Anterior cingulate cortex (tissue), 58 donors: ENCODE data around the gene OTUD4.
A peak's percentile ranks its signal among the peaks of the same experiment; 100 is the strongest.
"Not testable (repeated sequence)": the region's sequence is repeated elsewhere in the genome, so short reads cannot be mapped to it uniquely, and the experiment has no call there.

Source experiments
- DNase-seq, 58 donors: peaks; one replicate each; lab custom pipeline; 2025; lab: John Stamatoyannopoulos, UW

Gene OTUD4, protein sequence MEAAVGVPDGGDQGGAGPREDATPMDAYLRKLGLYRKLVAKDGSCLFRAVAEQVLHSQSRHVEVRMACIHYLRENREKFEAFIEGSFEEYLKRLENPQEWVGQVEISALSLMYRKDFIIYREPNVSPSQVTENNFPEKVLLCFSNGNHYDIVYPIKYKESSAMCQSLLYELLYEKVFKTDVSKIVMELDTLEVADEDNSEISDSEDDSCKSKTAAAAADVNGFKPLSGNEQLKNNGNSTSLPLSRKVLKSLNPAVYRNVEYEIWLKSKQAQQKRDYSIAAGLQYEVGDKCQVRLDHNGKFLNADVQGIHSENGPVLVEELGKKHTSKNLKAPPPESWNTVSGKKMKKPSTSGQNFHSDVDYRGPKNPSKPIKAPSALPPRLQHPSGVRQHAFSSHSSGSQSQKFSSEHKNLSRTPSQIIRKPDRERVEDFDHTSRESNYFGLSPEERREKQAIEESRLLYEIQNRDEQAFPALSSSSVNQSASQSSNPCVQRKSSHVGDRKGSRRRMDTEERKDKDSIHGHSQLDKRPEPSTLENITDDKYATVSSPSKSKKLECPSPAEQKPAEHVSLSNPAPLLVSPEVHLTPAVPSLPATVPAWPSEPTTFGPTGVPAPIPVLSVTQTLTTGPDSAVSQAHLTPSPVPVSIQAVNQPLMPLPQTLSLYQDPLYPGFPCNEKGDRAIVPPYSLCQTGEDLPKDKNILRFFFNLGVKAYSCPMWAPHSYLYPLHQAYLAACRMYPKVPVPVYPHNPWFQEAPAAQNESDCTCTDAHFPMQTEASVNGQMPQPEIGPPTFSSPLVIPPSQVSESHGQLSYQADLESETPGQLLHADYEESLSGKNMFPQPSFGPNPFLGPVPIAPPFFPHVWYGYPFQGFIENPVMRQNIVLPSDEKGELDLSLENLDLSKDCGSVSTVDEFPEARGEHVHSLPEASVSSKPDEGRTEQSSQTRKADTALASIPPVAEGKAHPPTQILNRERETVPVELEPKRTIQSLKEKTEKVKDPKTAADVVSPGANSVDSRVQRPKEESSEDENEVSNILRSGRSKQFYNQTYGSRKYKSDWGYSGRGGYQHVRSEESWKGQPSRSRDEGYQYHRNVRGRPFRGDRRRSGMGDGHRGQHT

GRCh38 chr4:145180298-145181090 lies at the start of gene OTUD4:
Gene OTUD4, minus strand, starts transcription at chr4:145180589. Its CDS starts 616 bp downstream, at chr4:145179973.
- peak; percentile 63 to 98 (median 92) for DNase-seq

DNA sequence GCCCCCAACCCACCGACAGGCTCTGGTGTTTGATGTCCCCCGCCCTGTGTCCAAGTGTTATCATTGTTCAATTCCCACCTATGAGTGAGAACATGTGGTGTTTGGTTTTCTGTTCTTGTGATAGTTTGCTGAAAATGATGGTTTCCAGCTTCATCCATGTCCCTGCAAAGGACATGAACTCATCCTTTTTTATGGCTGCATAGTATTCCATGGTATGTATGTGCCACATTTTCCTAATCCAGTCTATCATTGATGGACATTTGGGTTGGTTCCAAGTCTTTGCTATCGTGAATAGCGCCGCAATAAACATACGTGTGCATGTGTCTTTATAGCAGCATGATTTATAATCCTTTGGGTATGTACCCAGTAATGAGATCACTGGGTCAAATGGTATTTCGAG lies 42.8 kb upstream of the OTUD4 start:
- DNase-seq, result not testable (repeated sequence)

DNA sequence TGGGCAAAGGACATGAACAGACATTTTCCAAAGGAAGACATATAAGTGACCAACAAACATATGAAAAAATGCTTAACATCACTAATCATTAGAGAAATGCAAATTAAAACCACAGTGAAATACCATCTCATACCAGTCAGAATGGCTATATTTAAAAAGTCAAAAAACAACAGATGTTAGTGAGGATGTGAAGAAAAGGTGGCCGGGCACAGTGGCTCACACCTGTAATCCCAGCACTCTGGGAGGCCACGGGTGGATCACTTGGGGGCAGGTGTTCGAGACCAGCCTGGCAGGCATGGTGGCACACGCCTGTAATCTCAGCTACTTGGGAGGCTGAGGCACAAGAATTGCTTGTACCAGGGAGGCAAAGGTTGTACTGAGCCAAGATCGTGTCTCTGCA lies 41.1 kb upstream of the OTUD4 start:
- not testable (repeated sequence) for DNase-seq

GRCh38 chr4:145219090-145219489 lies 38.7 kb upstream of the OTUD4 start:
- DNase-seq, result no peak

- DNase-seq, result no peak
Measured at GRCh38 chr4:145218251-145218650, 37.9 kb upstream of the OTUD4 start.

- DNase-seq, result no peak
Measured at GRCh38 chr4:145217349-145217748, 37.0 kb upstream of the OTUD4 start.

DNA sequence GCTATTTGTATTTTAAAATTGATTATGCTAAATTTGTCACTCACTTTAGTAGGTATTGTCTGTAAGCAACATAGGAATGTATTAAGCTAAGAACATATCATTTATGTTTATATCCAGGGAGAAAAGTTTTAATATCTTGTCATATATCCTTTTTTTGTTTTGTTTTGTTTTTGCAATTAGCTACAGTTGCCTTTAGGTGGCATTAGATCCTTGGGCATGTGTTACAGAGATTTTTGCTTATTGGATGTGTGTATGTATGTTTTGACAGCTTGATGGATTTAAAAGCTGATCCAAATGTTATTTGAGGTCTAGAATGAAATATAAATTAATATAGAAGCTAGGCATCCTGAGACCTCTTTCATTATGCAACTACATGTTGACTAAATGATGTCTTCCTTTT lies 36.1 kb upstream of the OTUD4 start:
- peak in 1 of 58 donors; percentile 0 for DNase-seq

GRCh38 chr4:145213245-145213644 lies 32.9 kb upstream of the OTUD4 start:
- no peak for DNase-seq

- DNase-seq, result no peak
Measured at GRCh38 chr4:145207934-145208333, 27.5 kb upstream of the OTUD4 start.

DNA sequence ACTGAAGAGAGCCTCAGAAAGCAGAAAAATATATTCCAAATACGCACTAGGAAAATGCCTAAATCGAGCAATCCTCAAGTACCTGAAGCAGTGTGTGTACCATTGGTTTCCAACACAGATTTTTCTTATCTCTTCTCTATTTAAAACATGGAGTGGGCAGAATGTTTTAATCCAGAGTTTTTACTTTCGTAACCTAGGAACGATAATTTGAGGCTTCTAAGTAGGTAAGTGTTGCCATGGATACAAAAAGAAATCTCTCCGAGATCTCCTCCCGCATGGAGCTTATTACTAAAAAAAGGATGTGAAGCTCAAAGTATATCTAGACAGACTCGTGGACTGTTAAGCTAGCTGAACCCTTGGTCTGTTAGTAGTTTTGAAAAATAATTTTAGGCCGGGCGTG lies 23.0 kb upstream of the OTUD4 start:
- DNase-seq, result peak in 3 of 58 donors; percentile 7 to 28 (median 10)

DNA sequence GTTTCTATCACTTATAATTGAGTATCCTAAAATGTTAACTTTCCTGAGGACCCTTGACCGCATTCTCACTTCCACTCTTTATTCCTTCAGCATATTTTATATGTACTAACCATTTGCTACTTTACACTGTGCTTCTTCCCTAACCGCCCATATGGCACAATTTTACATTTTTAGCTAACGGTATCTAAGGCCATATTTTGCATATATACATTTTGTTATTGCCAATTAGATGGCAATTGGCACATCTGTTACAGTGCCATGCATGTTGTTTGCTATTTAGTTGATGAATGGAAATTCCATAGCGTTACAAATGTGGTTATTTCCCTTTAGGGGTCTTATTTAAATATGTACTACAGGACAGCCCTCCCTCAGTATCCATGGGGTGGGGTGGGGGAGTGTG lies 20.0 kb upstream of the OTUD4 start:
- no peak for DNase-seq

DNA sequence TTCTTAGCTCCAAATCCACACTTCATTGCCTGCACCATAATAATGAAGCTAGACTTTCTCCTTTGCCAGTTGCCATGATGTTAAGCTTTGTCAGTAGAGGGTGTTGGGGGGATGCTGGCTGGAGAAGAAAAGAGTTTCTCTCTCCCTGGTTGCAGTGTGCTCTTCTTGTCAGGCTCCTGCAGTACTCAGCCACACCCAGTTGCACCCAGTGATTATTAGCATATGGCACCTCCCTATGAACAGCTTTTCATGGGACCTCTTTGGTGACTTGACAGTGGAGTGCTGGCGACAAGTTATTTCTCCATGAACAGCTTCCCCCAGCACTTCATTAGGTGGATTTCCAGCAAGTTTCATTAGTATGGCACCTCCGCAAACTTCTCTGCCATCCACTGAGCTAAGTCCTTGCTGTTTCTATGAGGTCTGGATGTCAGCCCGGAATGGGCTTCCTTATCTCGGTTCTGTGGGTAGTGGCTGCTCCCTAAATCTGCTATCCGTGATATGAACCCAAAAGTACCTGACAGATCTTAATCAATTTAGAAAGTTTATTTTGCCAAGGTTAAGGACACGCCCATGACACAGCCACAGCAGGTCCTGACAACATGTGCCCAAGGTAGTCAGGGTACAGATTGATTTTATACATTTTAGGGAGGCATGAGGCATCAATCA lies 18.8 kb upstream of the OTUD4 start:
- no peak for DNase-seq

- DNase-seq, result no peak
Measured at GRCh38 chr4:145196747-145197146, 16.4 kb upstream of the OTUD4 start.

DNA sequence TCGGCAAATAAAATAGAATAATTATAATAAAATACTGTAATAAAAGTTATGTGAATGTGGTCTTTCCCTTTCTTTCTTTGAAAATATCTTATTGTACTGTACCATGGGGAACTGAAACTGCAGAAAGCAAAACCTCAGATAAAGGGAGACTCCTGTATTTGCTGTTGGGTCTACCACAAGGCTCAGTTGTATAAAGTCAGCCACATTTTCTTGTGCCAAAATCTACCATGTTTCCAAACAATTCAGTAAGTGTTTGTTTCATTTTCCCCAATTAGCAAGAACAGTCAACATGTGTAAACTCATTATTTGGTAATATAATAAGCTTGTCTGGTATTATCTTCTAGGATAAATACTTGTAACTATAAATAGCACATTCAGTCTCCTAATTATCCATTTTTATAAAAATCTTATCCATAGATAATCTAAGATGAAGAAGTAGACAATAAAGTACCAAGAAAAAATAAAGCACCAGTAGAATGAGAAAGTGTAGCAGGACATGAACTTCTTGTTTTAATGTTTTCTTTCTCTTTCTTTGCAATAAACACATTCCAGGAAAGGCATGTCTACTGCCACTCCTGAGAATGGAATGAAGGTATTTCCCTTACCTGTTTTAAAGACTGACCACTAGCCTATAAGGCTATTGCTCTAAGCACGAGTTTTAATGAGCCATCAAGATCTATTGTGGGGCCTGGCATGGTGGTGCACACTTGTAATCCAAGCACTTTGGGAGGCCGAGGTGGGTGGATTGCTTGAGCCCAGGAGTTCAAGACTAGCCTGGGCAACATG lies 15.0 kb upstream of the OTUD4 start:
- DNase-seq, result no peak

- DNase-seq, result no peak
Measured at GRCh38 chr4:145189981-145190380, 9.6 kb upstream of the OTUD4 start.

- no peak for DNase-seq
Measured at GRCh38 chr4:145186729-145187128, 6.3 kb upstream of the OTUD4 start.

- no peak for DNase-seq
Measured at GRCh38 chr4:145183581-145183980, 3.2 kb upstream of the OTUD4 start.

GRCh38 chr4:145183023-145183422 lies 2.6 kb upstream of the OTUD4 start:
- DNase-seq, result no peak

- no peak for DNase-seq
Measured at GRCh38 chr4:145182222-145182621, 1.8 kb upstream of the OTUD4 start.
